ENCODE measurements around the gene AGK. TPM values are rescaled to one million over a fixed set of nuclear protein-coding genes. Genes with fewer than 3 reads are reported as not detected.

The AGK gene
- total and polyA plus RNA-seq, 2 donors (not counting 1 experiment from before 2014, with no cell fraction given): 12.8 to 26.1 TPM

GRCh38 chr7:141549582-141549981, 1.6 kb upstream of the AGK start:
- no peak overlapping the region for H2AFZ ChIP-seq (ENCODE audit: insufficient read depth, low read depth, low read length, poor library complexity, severe bottlenecking)
- peaks cover 0 to 4% (median 0%) of the 10 kb centered on the region in 3 donors for H3K9me3 ChIP-seq (ENCODE audit: control extremely low read depth in 1 of 3, control insufficient read depth in 2 of 3, insufficient read depth in 1 of 3, low read length in 2 of 3)
- no peaks in the 10 kb centered on the region for H3K27me3 Mint-ChIP-seq
- ATAC-seq (ENCODE audit: low read depth) (no peak), DNase-seq (no peak)
- no peaks in the 10 kb centered on the region for H3K9me3 Mint-ChIP-seq (ENCODE audit: insufficient read depth)
- H3K4me3 Mint-ChIP-seq: peak overlapping the region; percentile 53
- TF ChIP-seq CTCF (IDR thresholded peaks at IDR 0.05): no peak
- TF ChIP-seq EZH2 (IDR thresholded peaks at IDR 0.05; ENCODE audit: borderline replicate concordance, insufficient read depth, low read depth, low read length, poor library complexity, severe bottlenecking): no peak
- peaks cover 10% of the 10 kb centered on the region for H3K79me2 ChIP-seq (ENCODE audit: control insufficient read depth, insufficient read depth, low read length)
- H3K4me2 ChIP-seq (replicated peaks; ENCODE audit: low read depth, low read length, poor library complexity, severe bottlenecking): no peak overlapping the region
- no peak overlapping the region for H3K4me3 ChIP-seq (ENCODE audit: control extremely low read depth in 1 of 5, extremely low read depth in 1 of 5, insufficient read depth in 1 of 5, low read depth in 2 of 5, low read length in 4 of 5)
- no peaks in the 10 kb centered on the region for H4K20me1 ChIP-seq (ENCODE audit: control insufficient read depth, insufficient read depth, low read length, poor library complexity, severe bottlenecking)
- 100% methylated on average over 1 of the region's 2 CpGs for WGBS (ENCODE audit: insufficient coverage)
- no peaks in the 10 kb centered on the region for H3K36me3 ChIP-seq (replicated peaks in 1 of 2; ENCODE audit: control extremely low read depth in 1 of 2, control insufficient read depth in 1 of 2, extremely low read depth in 1 of 2, insufficient read depth in 2 of 2, low read length in 1 of 2)
- POLR2A ChIA-PET: no interaction called here
- peaks cover 12% of the 10 kb centered on the region in 2 donors for H3K4me1 ChIP-seq (ENCODE audit: control insufficient read depth in 2 of 2, insufficient read depth in 2 of 2, low read length in 2 of 2)
- no peak overlapping the region for H3K27ac Mint-ChIP-seq
- H3K27ac ChIP-seq (ENCODE audit: low read length in 2 of 2): no peak overlapping the region
- intact Hi-C loops (cut with micrococcal nuclease): no loop called here
- H3K27me3 ChIP-seq (replicated peaks in 1 of 4; ENCODE audit: control extremely low read depth in 1 of 4, control insufficient read depth in 3 of 4, insufficient read depth in 4 of 4, low read length in 3 of 4): no peaks in the 10 kb centered on the region
- H3K4me1 Mint-ChIP-seq: peaks cover 29% of the 10 kb centered on the region
- H3K9ac ChIP-seq (ENCODE audit: low read length): no peak overlapping the region
- CTCF ChIA-PET: interaction anchor here (1.4 kb wide), 2 partner anchors 16 to 100 kb away, joined by 6 to 7 read pairs; no protein-coding TSS in a partner anchor

GRCh38 chr7:141550386-141551093, 670 bp upstream of the AGK start:
- Histone ChIP-seq H3K4me3 (ENCODE audit: control extremely low read depth in 1 of 5, extremely low read depth in 1 of 5, insufficient read depth in 1 of 5, low read depth in 2 of 5, low read length in 4 of 5) (peak overlapping the region; percentile 49 to 80 (median 75)), H3K27ac (ENCODE audit: low read length in 2 of 2) (peak overlapping the region in 1 of 2 donors; percentile 78), H3K79me2 (ENCODE audit: control insufficient read depth, insufficient read depth, low read length) (peaks cover 10% of the 10 kb centered on the region), H2AFZ (ENCODE audit: insufficient read depth, low read depth, low read length, poor library complexity, severe bottlenecking) (peak overlapping the region; percentile 91), H3K27me3 (replicated peaks in 1 of 4; ENCODE audit: control extremely low read depth in 1 of 4, control insufficient read depth in 3 of 4, insufficient read depth in 4 of 4, low read length in 3 of 4) (no peaks in the 10 kb centered on the region), H3K4me2 (replicated peaks; ENCODE audit: low read depth, low read length, poor library complexity, severe bottlenecking) (peak overlapping the region; percentile 75), H3K36me3 (replicated peaks in 1 of 2; ENCODE audit: control extremely low read depth in 1 of 2, control insufficient read depth in 1 of 2, extremely low read depth in 1 of 2, insufficient read depth in 2 of 2, low read length in 1 of 2) (peaks cover 0 to 1% of the 10 kb centered on the region in 2 experiments), H3K9ac (ENCODE audit: low read length) (peak overlapping the region; percentile 97), H4K20me1 (ENCODE audit: control insufficient read depth, insufficient read depth, low read length, poor library complexity, severe bottlenecking) (no peaks in the 10 kb centered on the region), H3K4me1 (ENCODE audit: control insufficient read depth in 2 of 2, insufficient read depth in 2 of 2, low read length in 2 of 2) (peaks cover 12% of the 10 kb centered on the region in 2 donors), H3K9me3 (ENCODE audit: control extremely low read depth in 1 of 3, control insufficient read depth in 2 of 3, insufficient read depth in 1 of 3, low read length in 2 of 3) (peaks cover 0 to 4% (median 0%) of the 10 kb centered on the region in 3 donors)
- WGBS (ENCODE audit: insufficient coverage): 71% methylated on average over 15 of the region's 18 CpGs
- Mint-ChIP-seq H3K9me3 (ENCODE audit: insufficient read depth) (no peaks in the 10 kb centered on the region), H3K27me3 (no peaks in the 10 kb centered on the region), H3K4me1 (peaks cover 29% of the 10 kb centered on the region), H3K4me3 (peak overlapping the region; percentile 87), H3K27ac (peak overlapping the region; percentile 59)
- ChIA-PET POLR2A (interaction anchor here (0.6 kb wide), 1 partner anchor 150 kb away, joined by 3 read pairs; no protein-coding TSS in a partner anchor), CTCF (interaction anchor here (1.4 to 1.5 kb wide), 2 partner anchors 17 to 99 kb away, joined by 7 read pairs; no protein-coding TSS in a partner anchor)
- DNase-seq (no peak), ATAC-seq (ENCODE audit: low read depth) (no peak)
- intact Hi-C loops (cut with micrococcal nuclease): loop anchor here (1.0 to 5.0 kb wide), 3 partner anchors 102 to 188 kb away; partner anchors contain the start of gene SSBP1
- no peak for TF ChIP-seq CTCF (IDR thresholded peaks at IDR 0.05)
- no peak for TF ChIP-seq EZH2 (IDR thresholded peaks at IDR 0.05; ENCODE audit: borderline replicate concordance, insufficient read depth, low read depth, low read length, poor library complexity, severe bottlenecking)
